Endothelial cell of umbilical vein (primary cell): Measurements from ENCODE around the gene TRIM2. TPM values are rescaled to one million over a fixed set of nuclear protein-coding genes. Genes with fewer than 3 reads are reported as not detected.

Experiments
- BruUV-seq: library from RNA; stranded (reverse); fragments of 400-500 nt; replicated peaks from 2 replicates; lab custom pipeline; 2021; lab: Mats Ljungman, UMichigan
- CTCF ChIA-PET: fragments of 300-600, 350-600 bp; sonication (Branson Sonifier 250); formaldehyde crosslinking; loops from one replicate; lab custom pipeline; 2021; ENCODE audit warnings: antibody characterized with exemption, inconsistent platforms; lab: Charles Lee
- POLR2A ChIA-PET: fragments of 300-600, 350-600 bp; sonication (Branson Sonifier 250); formaldehyde crosslinking; loops from one replicate; lab custom pipeline; 2021; ENCODE audit warnings: antibody characterized with exemption, inconsistent platforms; lab: Charles Lee
- DNase-seq: peaks from one replicate; pipeline ENCODE4 v3.0.0-alpha.2; 2011; ENCODE audit warnings: low read depth, low spot score
- FAIRE-seq: peaks from 2 replicates; lab custom pipeline; 2011; peaks lifted over from hg19 to GRCh38; lab: Jason Lieb, UNC
- H2AFZ ChIP-seq: 2 replicates; pipeline ENCODE4 v1.6.0; 2012; ENCODE audit warnings: low read depth, low read length, control low read depth, inconsistent platforms
- H3K27ac ChIP-seq: 2 replicates; pipeline ENCODE4 v1.5.1; 2011; ENCODE audit warnings: low read depth, mild to moderate bottlenecking, control low read depth, low read length, moderate library complexity; ENCODE audit not compliant: insufficient read depth
- H3K27me3 ChIP-seq, 2 experiments: 2 replicates each; pipeline versions ENCODE4 v1.6.0 to v1.6.1; 2011; ENCODE audit warnings: low read length in 2 of 2, mixed read lengths in 1 of 2; ENCODE audit not compliant: control insufficient read depth in 2 of 2, insufficient read depth in 2 of 2
- H3K36me3 ChIP-seq, 2 experiments: 2 replicates in 1 of 2; 3 replicates in 1 of 2; pipeline ENCODE4 v1.5.1; 2011; ENCODE audit warnings: low read length in 2 of 2, mild to moderate bottlenecking in 1 of 2, moderate library complexity in 1 of 2; ENCODE audit not compliant: control insufficient read depth in 2 of 2, insufficient read depth in 2 of 2; ENCODE audit errors: extremely low read depth in 1 of 2
- H3K4me1 ChIP-seq: 3 replicates; pipeline ENCODE4 v1.5.1; 2011; ENCODE audit warnings: mild to moderate bottlenecking, low read length; ENCODE audit not compliant: control insufficient read depth, insufficient read depth; ENCODE audit errors: extremely low read depth
- H3K4me2 ChIP-seq: 2 replicates; pipeline ENCODE4 v1.6.1; 2011; ENCODE audit warnings: low read length, control low read depth, mixed read lengths; ENCODE audit not compliant: insufficient read depth
- H3K4me3 ChIP-seq, 3 experiments: fragments of 200-600 bp in 1 of 3; sonication (generic), shearing (Covaris generic) in 1 of 3; replicated peaks in 1 of 3; 2 replicates each; pipeline ENCODE4 v1.5.1; 2011 to 2016; ENCODE audit warnings: control low read depth in 3 of 3, low read length in 3 of 3, mild to moderate bottlenecking in 2 of 3, inconsistent platforms in 1 of 3, low read depth in 1 of 3, moderate library complexity in 1 of 3; ENCODE audit not compliant: insufficient read depth in 1 of 3
- H3K79me2 ChIP-seq: 2 replicates; pipeline ENCODE4 v1.6.0; 2012; ENCODE audit warnings: low read length, inconsistent platforms; ENCODE audit not compliant: control insufficient read depth, insufficient read depth
- H3K9ac ChIP-seq: replicated peaks from 2 replicates; pipeline ENCODE3; 2011; ENCODE audit warnings: low read length, control low read depth; ENCODE audit not compliant: insufficient read depth; ENCODE audit errors: extremely low read depth
- H3K9me1 ChIP-seq: replicated peaks from 3 replicates; pipeline ENCODE4 v1.6.0; 2011; ENCODE audit warnings: mild to moderate bottlenecking, low read length; ENCODE audit not compliant: control insufficient read depth, insufficient read depth; ENCODE audit errors: extremely low read depth
- H3K9me3 ChIP-seq: replicated peaks from 2 replicates; pipeline ENCODE4 v1.5.1; 2012; ENCODE audit warnings: low read length, inconsistent platforms; ENCODE audit not compliant: control insufficient read depth, insufficient read depth
- H4K20me1 ChIP-seq: replicated peaks from 2 replicates; pipeline ENCODE3; 2011; ENCODE audit warnings: mild to moderate bottlenecking, low read length; ENCODE audit not compliant: control insufficient read depth, insufficient read depth; ENCODE audit errors: extremely low read depth
- EZH2 ChIP-seq: IDR thresholded peaks from 2 replicates; pipeline ENCODE4 v1.6.1; 2012; ENCODE audit warnings: borderline replicate concordance, low read depth, mild to moderate bottlenecking, moderate library complexity, low read length, inconsistent platforms; ENCODE audit not compliant: severe bottlenecking
- FOS ChIP-seq: IDR thresholded peaks from 2 replicates; pipeline ENCODE4 v1.6.1; 2011; ENCODE audit warnings: mild to moderate bottlenecking, low read length, moderate library complexity, borderline replicate concordance; ENCODE audit not compliant: insufficient read depth
- GATA2 ChIP-seq: IDR thresholded peaks from 2 replicates; pipeline ENCODE4 v1.7.0; 2011; ENCODE audit warnings: low read depth, mild to moderate bottlenecking, moderate library complexity, mixed read lengths, low read length; ENCODE audit not compliant: insufficient read length, insufficient read depth
- JUN ChIP-seq: IDR thresholded peaks from 2 replicates; pipeline ENCODE4 v1.6.1; 2011; ENCODE audit warnings: borderline replicate concordance, low read depth; ENCODE audit not compliant: insufficient read length, insufficient read depth
- MAX ChIP-seq: IDR thresholded peaks from 2 replicates; pipeline ENCODE4 v1.6.1; 2011; ENCODE audit not compliant: insufficient read depth, insufficient read length
- MYC ChIP-seq: IDR thresholded peaks from one replicate; pipeline ENCODE4 v1.6.1; 2011; ENCODE audit warnings: mild to moderate bottlenecking, low read depth, low read length
- POLR2A ChIP-seq: IDR thresholded peaks from 2 replicates; pipeline ENCODE4 v1.6.1; 2012; ENCODE audit warnings: low read depth, mild to moderate bottlenecking, control low read depth, low read length
- POLR2AphosphoS5 ChIP-seq: IDR thresholded peaks from 2 replicates; pipeline ENCODE4 v1.6.1; 2012; ENCODE audit warnings: low read depth, mild to moderate bottlenecking, control low read depth, low read length, moderate library complexity; ENCODE audit not compliant: insufficient read depth
- dilution Hi-C: fragments of 300-500 bp; cut with MboI; formaldehyde crosslinking; loops from one replicate; pipeline ENCODE4 v1.15.0; 2019; ENCODE audit warnings: low sequenced_read_pairs; ENCODE audit not compliant: extremely low pct_ligation_motif_present
- intact Hi-C: fragments of 100-400 bp; cut with micrococcal nuclease; formaldehyde crosslinking; loops from one replicate; pipeline ENCODE4 v1.10.0; 2022
- polyA plus RNA-seq, 4 experiments: library from polyadenylated mRNA; depleted of rRNA in 3 of 4; stranded (reverse) in 3 of 4; unstranded in 1 of 4; fragments of >200 nt; gene quantifications; 2 replicates each; pipeline versions ENCODE4 v1.2.1 to v1.2.3, GENCODE V29; 2011 to 2012; ENCODE audit warnings: missing spikeins in 1 of 4
- total RNA-seq: library from RNA; stranded (reverse); gene quantifications from 2 replicates; pipeline ENCODE4 v1.2.3, GENCODE V29; 2021
- TF ChIP-seq, protein P1 (sequence below), 2 donors: IDR thresholded peaks; 1 replicate in 1 of 2; 2 replicates in 1 of 2; pipeline ENCODE4 v1.5.1; 2011; ENCODE audit warnings: low read length in 2 of 2, mild to moderate bottlenecking in 2 of 2, moderate library complexity in 2 of 2, control low read depth in 1 of 2, inconsistent platforms in 1 of 2, low read depth in 1 of 2; ENCODE audit not compliant: insufficient read depth in 1 of 2; ENCODE audit errors: extremely low read depth in 1 of 2

Gene TRIM2
- total and polyA plus RNA-seq, 2 donors (not counting 3 experiments of a cell fraction or from before 2014, with no cell fraction given) = 6.8 to 19.7 TPM

- CTCF ChIA-PET = interaction anchor here (0.7 to 1.7 kb wide), 2 partner anchors 11 to 209 kb away, joined by 3 to 4 read pairs; no protein-coding TSS in a partner anchor
- no peaks in the 10 kb centered on the region for H3K9me1 ChIP-seq
- no peak overlapping the region for H3K9ac ChIP-seq
- H2AFZ ChIP-seq = no peak overlapping the region
- TF ChIP-seq JUN (no peak), POLR2AphosphoS5 (no peak), MAX (no peak), FOS (no peak), MYC (no peak), EZH2 (no peak), POLR2A (no peak), GATA2 (no peak)
- TF ChIP-seq, protein P1, sequence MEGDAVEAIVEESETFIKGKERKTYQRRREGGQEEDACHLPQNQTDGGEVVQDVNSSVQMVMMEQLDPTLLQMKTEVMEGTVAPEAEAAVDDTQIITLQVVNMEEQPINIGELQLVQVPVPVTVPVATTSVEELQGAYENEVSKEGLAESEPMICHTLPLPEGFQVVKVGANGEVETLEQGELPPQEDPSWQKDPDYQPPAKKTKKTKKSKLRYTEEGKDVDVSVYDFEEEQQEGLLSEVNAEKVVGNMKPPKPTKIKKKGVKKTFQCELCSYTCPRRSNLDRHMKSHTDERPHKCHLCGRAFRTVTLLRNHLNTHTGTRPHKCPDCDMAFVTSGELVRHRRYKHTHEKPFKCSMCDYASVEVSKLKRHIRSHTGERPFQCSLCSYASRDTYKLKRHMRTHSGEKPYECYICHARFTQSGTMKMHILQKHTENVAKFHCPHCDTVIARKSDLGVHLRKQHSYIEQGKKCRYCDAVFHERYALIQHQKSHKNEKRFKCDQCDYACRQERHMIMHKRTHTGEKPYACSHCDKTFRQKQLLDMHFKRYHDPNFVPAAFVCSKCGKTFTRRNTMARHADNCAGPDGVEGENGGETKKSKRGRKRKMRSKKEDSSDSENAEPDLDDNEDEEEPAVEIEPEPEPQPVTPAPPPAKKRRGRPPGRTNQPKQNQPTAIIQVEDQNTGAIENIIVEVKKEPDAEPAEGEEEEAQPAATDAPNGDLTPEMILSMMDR (IDR thresholded peaks at IDR 0.05; ENCODE audit: extremely low read depth in 1 of 2, insufficient read depth in 1 of 2, low read depth in 1 of 2, low read length in 2 of 2) = no peak
- DNase-seq (no peak), FAIRE-seq (no peak)
- H3K4me3 ChIP-seq = no peak overlapping the region
- no peaks in the 10 kb centered on the region for H3K27me3 ChIP-seq
- H3K36me3 ChIP-seq = no peaks in the 10 kb centered on the region
- no peaks in the 10 kb centered on the region for H3K9me3 ChIP-seq
- no peaks in the 10 kb centered on the region for H4K20me1 ChIP-seq
- POLR2A ChIA-PET = no interaction called here
- intact Hi-C loops = no loop called here
- no peak overlapping the region for H3K4me2 ChIP-seq
- no peak overlapping the region for H3K27ac ChIP-seq
- H3K79me2 ChIP-seq = no peaks in the 10 kb centered on the region
- dilution Hi-C loops = no loop called here
- BruUV-seq = no TSS peak
- H3K4me1 ChIP-seq = no peaks in the 10 kb centered on the region
Observed at GRCh38 chr4:153365003-153365402, 160.8 kb downstream of the TRIM2 start.
